Esophagus muscularis mucosa (tissue), 3 donors: Measurements from ENCODE around the gene STK25.

Experiments used
- CTCF ChIP-seq, 3 experiments: fragments of 200-600 bp in 2 of 3; fragments of 450-650 bp in 1 of 3; sonication (generic) in 2 of 3; IDR thresholded peaks; one replicate each; pipeline ENCODE4 v1.5.1; 2017 to 2019; ENCODE audit warnings: antibody characterized with exemption in 3 of 3, mild to moderate bottlenecking in 2 of 3, moderate library complexity in 1 of 3
- POLR2A ChIP-seq: fragments of 450-650 bp; IDR thresholded peaks from one replicate; pipeline ENCODE4 v1.6.1; 2017; ENCODE audit warnings: antibody characterized with exemption, moderate library complexity, mild to moderate bottlenecking, low read depth
- POLR2AphosphoS5 ChIP-seq, 2 donors: sonication (generic); formaldehyde crosslinking; IDR thresholded peaks; one replicate each; pipeline ENCODE4 v1.6.1; 2017; ENCODE audit warnings: antibody characterized with exemption in 2 of 2

GRCh38 chr2:241461693-241462677 is 46.4 kb downstream of the STK25 start:
- TF ChIP-seq CTCF (IDR thresholded peaks at IDR 0.05) (no peak), POLR2A (no peak), POLR2AphosphoS5 (IDR thresholded peaks at IDR 0.05) (no peak)
